Spleen (tissue), 7 donors: ENCODE results near the gene MAP3K5.

Source experiments
- CTCF ChIP-seq, 11 experiments: fragments of 200-600 bp in 7 of 11; fragments of 450-650 bp in 4 of 11; sonication (generic) in 4 of 11; IDR thresholded peaks in 8 of 11; conservative IDR thresholded peaks in 3 of 11; 1 replicate in 7 of 11; 2 replicates in 4 of 11; pipeline versions ENCODE4 v1.4.0 to v1.8.0; 2016 to 2021; ENCODE audit warnings: antibody characterized with exemption in 11 of 11, inconsistent platforms in 4 of 11, mild to moderate bottlenecking in 1 of 11
- POLR2A ChIP-seq, 3 donors: fragments of 450-650 bp; IDR thresholded peaks; one replicate each; pipeline ENCODE4 v1.5.1; 2017; ENCODE audit warnings: antibody characterized with exemption in 3 of 3, mild to moderate bottlenecking in 1 of 3
- donor health status: DM: no; HTN: no; CAD: no; lungs with moderate emphysema.
- donor health status: DM: no; HTN: no; CAD: no.
- donor health status: DM: no; HTN: no; CAD: no.

GRCh38 chr6:136801581-136801980 lies 9.3 kb upstream of the MAP3K5 start:
- no peak for TF ChIP-seq POLR2A (IDR thresholded peaks at IDR 0.05)
- no peak for TF ChIP-seq CTCF (IDR thresholded peaks at IDR 0.05 in 8 of 11, conservative IDR thresholded peaks at IDR 0.05 in 3 of 11)
